ENCODE data around the gene CENPU.

CENPU gene

GRCh38 chr4:184647266-184648053 is 86.4 kb downstream of the CENPU start:
- Histone ChIP-seq H3K27ac (ENCODE audit: low read depth, low read length) (peak overlapping the region; percentile 91), H3K9ac (ENCODE audit: low read depth in 1 of 2, low read length in 2 of 2) (peak overlapping the region; percentile 90 to 93), H3K4me3 (ENCODE audit: low read depth in 1 of 2, low read length in 2 of 2) (peak overlapping the region; percentile 93 to 96), H3K9me3 (ENCODE audit: control insufficient read depth in 1 of 2, low read length in 2 of 2) (no peaks in the 10 kb centered on the region), H3K36me3 (ENCODE audit: control insufficient read depth in 1 of 2, insufficient read depth in 2 of 2, low read length in 2 of 2) (peaks cover 7 to 8% of the 10 kb centered on the region in 2 donors), H3K27me3 (ENCODE audit: control insufficient read depth in 1 of 2, insufficient read depth in 2 of 2, low read length in 2 of 2) (no peaks in the 10 kb centered on the region), H3K4me1 (ENCODE audit: control insufficient read depth in 1 of 2, insufficient read depth in 2 of 2, low read length in 2 of 2) (peaks cover 44% of the 10 kb centered on the region in 2 donors)

- H3K27me3 ChIP-seq (ENCODE audit: control insufficient read depth in 1 of 2, insufficient read depth in 2 of 2, low read length in 2 of 2), result no peaks in the 10 kb centered on the region
- peaks cover 44 to 49% of the 10 kb centered on the region in 2 donors for H3K4me1 ChIP-seq (ENCODE audit: control insufficient read depth in 1 of 2, insufficient read depth in 2 of 2, low read length in 2 of 2)
- peaks cover 7 to 14% of the 10 kb centered on the region in 2 donors for H3K36me3 ChIP-seq (ENCODE audit: control insufficient read depth in 1 of 2, insufficient read depth in 2 of 2, low read length in 2 of 2)
- no peak overlapping the region for H3K27ac ChIP-seq (ENCODE audit: low read depth, low read length)
- peak overlapping the region; percentile 93 to 96 for H3K4me3 ChIP-seq (ENCODE audit: low read depth in 1 of 2, low read length in 2 of 2)
- peak overlapping the region in 1 of 2 donors; percentile 47 for H3K9ac ChIP-seq (ENCODE audit: low read depth in 1 of 2, low read length in 2 of 2)
- H3K9me3 ChIP-seq (ENCODE audit: control insufficient read depth in 1 of 2, low read length in 2 of 2), result no peaks in the 10 kb centered on the region
Observed at GRCh38 chr4:184645904-184646610, 87.8 kb downstream of the CENPU start.

DNA sequence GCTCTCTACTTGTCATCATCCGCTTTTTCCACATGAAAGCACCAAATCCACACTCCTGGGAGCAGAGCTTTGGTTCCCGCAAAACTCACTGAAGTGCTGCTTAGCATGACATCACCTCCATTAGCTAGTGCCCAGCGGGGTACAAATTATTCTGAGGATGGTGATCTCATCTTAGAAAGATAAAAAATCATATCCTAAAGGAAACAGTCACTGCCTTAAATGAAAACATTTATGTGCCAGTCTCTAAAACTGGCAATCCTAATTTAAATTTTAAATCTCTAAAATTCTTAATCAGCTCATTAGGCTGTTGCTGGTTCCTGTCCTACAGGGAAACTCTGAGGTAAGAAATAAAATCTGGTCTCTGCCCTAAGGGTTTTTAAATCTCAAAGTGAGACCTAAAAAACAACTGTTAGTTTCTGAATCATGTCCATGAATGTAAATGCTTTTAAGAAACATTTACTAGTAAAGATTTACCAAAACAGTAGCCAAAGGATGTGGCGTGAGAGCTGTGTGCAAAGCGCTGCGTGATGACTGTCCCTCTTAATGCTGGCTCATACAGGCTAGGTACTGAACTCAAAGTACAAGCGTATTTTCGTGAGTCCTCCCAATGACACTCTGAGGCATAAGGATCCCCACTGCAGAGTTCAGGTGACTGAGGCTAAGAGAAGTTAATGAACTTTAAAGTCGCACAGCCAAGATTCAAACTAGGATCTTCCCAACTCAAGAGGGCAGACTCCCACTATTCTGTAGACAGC is 89.2 kb downstream of the CENPU start:
- peaks cover 11 to 22% of the 10 kb centered on the region in 2 donors for H3K36me3 ChIP-seq (ENCODE audit: control insufficient read depth in 1 of 2, insufficient read depth in 2 of 2, low read length in 2 of 2)
- H3K4me1 ChIP-seq (ENCODE audit: control insufficient read depth in 1 of 2, insufficient read depth in 2 of 2, low read length in 2 of 2), result peaks cover 39 to 43% of the 10 kb centered on the region in 2 donors
- no peak overlapping the region for H3K27ac ChIP-seq (ENCODE audit: low read depth, low read length)
- H3K9ac ChIP-seq (ENCODE audit: low read depth in 1 of 2, low read length in 2 of 2), result no peak overlapping the region
- H3K4me3 ChIP-seq (ENCODE audit: low read depth in 1 of 2, low read length in 2 of 2), result no peak overlapping the region
- no peaks in the 10 kb centered on the region for H3K27me3 ChIP-seq (ENCODE audit: control insufficient read depth in 1 of 2, insufficient read depth in 2 of 2, low read length in 2 of 2)
- H3K9me3 ChIP-seq (ENCODE audit: control insufficient read depth in 1 of 2, low read length in 2 of 2), result no peaks in the 10 kb centered on the region
